IgD-negative memory B cell (primary cell): ENCODE data around the gene B4GALT5. TPM values are rescaled to one million over a fixed set of nuclear protein-coding genes. Genes with fewer than 3 reads are reported as not detected.
A peak's percentile ranks its signal among the peaks of the same experiment; 100 is the strongest.
"Not testable (repeated sequence)": the region's sequence is repeated elsewhere in the genome, so short reads cannot be mapped to it uniquely, and the experiment has no call there.

Source experiments
- H3K27ac Mint-ChIP-seq, 3 donors: one replicate each; pipeline ENCODE4 v1.8.0; 2020 to 2022; ENCODE audit warnings: mild to moderate bottlenecking in 3 of 3, mixed read lengths in 3 of 3, moderate library complexity in 1 of 3
- H3K27me3 Mint-ChIP-seq: one replicate; pipeline ENCODE4 v1.8.0; 2021; ENCODE audit warnings: mixed read lengths
- H3K36me3 Mint-ChIP-seq: one replicate; pipeline ENCODE4 v1.8.0; 2020; ENCODE audit warnings: mild to moderate bottlenecking, mixed read lengths
- H3K4me1 Mint-ChIP-seq, 3 donors: one replicate each; pipeline ENCODE4 v1.8.0; 2020 to 2022; ENCODE audit warnings: mixed read lengths in 3 of 3, mild to moderate bottlenecking in 1 of 3
- H3K4me3 Mint-ChIP-seq, 4 donors: one replicate each; pipeline ENCODE4 v1.8.0; 2020 to 2022; ENCODE audit warnings: mild to moderate bottlenecking in 4 of 4, mixed read lengths in 4 of 4, moderate library complexity in 3 of 4
- H3K9me3 Mint-ChIP-seq, 3 donors: one replicate each; pipeline ENCODE4 v1.8.0; 2020 to 2021; ENCODE audit warnings: mixed read lengths in 3 of 3, mild to moderate bottlenecking in 1 of 3
- polyA plus RNA-seq: library from polyadenylated mRNA; unstranded; fragments of 300-500 nt; fragmentation: Illumina TruSeq; gene quantifications from one replicate; pipeline ENCODE4 v1.2.3, GENCODE V29; 2021

B4GALT5 gene
- polyA plus RNA-seq, 1 donor from 2014 or later: 0.48 TPM

DNA sequence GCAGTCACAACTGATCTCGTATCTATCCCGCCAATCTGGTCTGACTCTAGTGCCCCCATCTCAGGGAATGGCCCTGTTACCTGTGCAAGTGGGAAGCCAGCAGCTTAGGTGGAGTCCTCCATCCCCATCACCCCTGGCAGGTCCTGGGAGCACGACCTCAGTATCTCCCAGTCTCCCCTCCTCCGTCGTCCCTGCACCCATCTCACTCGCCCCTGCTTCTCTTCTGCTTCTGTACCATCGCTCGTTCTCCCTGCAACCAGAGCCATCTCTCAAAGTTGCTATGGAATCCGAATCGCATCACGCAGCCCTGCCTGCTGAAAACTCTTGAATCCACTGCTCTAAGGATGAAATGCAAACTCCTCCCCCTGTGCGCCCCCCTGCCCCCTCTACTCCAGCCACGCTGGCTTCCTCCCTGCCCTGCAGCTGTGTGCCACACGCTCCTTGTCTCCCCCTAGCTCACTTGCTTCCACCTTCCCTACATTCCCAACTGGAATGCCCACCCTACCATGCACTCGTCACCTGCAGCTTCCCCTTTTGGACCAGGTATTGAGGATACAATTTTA is 81.7 kb downstream of the B4GALT5 start:
- Mint-ChIP-seq H3K27ac (peak overlapping the region in 1 of 3 donors; percentile 23), H3K27me3 (peaks cover 9% of the 10 kb centered on the region), H3K4me1 (peaks cover 30 to 36% (median 35%) of the 10 kb centered on the region in 3 donors), H3K36me3 (peaks cover 3% of the 10 kb centered on the region), H3K4me3 (peak overlapping the region in 2 of 4 donors; percentile 39 to 48), H3K9me3 (peaks cover 0 to 3% (median 0%) of the 10 kb centered on the region in 3 donors)

DNA sequence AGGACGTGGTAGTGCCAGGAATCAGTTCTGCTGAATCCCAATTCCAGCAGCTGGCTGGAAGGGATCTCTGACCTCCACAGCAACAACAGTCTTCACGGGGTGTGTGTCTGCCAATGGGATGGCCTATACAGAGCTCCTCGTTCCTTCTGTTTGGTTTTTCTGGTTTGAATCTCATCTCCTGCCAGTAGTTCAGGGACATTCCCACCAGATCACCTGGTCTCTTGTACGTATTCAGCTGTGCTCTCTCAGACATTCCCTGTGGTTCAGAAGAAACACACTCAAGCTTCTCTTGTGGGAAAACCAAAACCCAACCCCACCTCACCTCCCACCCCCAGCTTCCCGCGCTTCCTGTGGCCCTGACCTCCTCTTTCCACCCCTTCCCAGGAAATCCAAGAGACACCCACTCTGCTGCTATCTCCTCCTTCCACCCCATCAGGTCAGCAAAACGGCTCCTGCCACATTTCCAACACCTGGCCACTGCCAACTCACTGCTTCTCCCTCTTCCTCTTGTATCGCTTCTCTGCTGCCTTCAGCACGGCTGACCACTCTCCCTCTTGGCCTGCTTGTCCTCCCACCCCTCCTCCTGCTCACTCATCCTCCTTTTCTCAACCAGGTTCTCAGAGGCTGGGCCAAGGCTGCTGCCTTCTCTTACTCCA is 82.5 kb downstream of the B4GALT5 start:
- Mint-ChIP-seq H3K4me3 (peak overlapping the region in 2 of 4 donors; percentile 39 to 48), H3K9me3 (peaks cover 0 to 3% (median 0%) of the 10 kb centered on the region in 3 donors), H3K27ac (peak overlapping the region in 1 of 3 donors; percentile 21), H3K36me3 (peaks cover 3% of the 10 kb centered on the region), H3K4me1 (peaks cover 34 to 39% (median 36%) of the 10 kb centered on the region in 3 donors), H3K27me3 (peaks cover 12% of the 10 kb centered on the region)

DNA sequence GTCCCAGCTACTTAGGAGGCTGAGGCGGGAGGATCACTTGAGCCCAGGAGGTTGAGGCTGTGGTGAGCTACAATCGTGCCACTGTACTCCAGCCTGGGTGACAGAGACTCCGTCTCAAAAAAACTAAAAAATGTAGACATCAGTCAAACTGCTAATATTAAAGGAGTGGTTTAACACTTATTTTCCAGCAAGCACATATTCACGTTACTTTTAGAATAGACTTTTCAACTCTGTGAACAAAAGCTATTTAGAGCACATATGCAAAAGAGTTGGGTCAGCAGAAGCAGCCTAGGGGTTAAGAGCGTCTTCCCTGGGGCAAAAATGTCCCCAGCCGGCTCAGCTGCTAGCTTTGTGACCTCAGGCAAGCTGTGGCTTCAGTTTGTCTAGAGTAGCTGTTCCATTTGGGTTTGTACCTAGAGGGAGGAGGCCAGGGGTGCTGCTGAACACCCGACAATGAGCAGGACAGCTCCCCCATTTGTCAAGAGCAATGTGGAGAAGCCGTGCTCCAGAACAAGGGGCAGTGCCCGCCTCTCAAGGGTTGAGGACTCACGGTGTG is 83.2 kb downstream of the B4GALT5 start:
- Mint-ChIP-seq H3K4me1 (peaks cover 39 to 43% (median 42%) of the 10 kb centered on the region in 3 donors), H3K36me3 (no peaks in the 10 kb centered on the region), H3K27me3 (peaks cover 18% of the 10 kb centered on the region), H3K9me3 (peaks cover 0 to 3% (median 0%) of the 10 kb centered on the region in 3 donors), H3K27ac (peak overlapping the region in 2 of 3 donors; percentile 21 to 86), H3K4me3 (peak overlapping the region in 2 of 4 donors; percentile 43 to 65)

DNA sequence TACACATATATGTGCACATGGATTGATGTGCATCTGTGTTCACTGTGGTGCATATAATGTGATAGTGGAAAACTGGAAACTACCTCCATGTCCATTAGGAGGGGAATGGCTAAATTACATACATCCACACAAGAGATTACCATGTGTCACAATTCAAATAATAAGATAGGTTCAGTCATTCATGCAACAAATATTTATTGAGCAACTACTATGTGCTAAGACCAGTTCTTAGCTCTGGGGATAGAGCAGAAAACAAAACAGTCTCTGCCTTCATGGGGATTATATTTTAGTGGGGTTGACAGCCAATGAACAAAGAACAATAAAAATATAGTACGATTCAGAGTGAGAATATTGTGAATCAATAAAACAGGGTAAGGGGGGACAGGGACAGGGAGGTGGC is 84.1 kb downstream of the B4GALT5 start:
- Mint-ChIP-seq H3K4me1 (peaks cover 41 to 45% (median 44%) of the 10 kb centered on the region in 3 donors), H3K36me3 (no peaks in the 10 kb centered on the region), H3K9me3 (peaks cover 0 to 3% (median 0%) of the 10 kb centered on the region in 3 donors), H3K27ac (no peak overlapping the region), H3K4me3 (peak overlapping the region in 1 of 4 donors; percentile 38), H3K27me3 (peaks cover 21% of the 10 kb centered on the region)

DNA sequence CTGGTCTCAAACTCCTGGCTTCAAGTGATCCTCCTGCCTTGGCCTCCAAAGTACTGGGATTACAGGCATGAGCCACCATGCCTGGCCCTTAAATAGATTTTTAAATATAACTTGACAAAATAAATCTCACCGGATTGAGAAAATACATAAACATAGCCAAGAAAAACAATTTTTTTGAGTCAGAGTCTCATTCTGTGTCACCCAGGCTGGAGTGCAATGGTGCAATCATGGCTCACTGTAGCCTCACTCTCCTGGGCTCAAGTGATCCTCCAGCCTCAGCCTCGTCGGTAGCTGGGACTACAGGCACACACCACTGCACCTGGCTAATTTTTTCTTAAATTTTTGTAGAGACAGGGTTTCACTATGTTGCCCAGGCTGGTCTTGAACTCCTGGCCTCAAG is 85.4 kb downstream of the B4GALT5 start:
- H3K9me3 Mint-ChIP-seq, H3K27ac Mint-ChIP-seq, H3K36me3 Mint-ChIP-seq, H3K4me3 Mint-ChIP-seq: not testable (repeated sequence)
- peaks cover 38 to 39% (median 39%) of the 10 kb centered on the region in 3 donors for H3K4me1 Mint-ChIP-seq
- peaks cover 23% of the 10 kb centered on the region for H3K27me3 Mint-ChIP-seq

DNA sequence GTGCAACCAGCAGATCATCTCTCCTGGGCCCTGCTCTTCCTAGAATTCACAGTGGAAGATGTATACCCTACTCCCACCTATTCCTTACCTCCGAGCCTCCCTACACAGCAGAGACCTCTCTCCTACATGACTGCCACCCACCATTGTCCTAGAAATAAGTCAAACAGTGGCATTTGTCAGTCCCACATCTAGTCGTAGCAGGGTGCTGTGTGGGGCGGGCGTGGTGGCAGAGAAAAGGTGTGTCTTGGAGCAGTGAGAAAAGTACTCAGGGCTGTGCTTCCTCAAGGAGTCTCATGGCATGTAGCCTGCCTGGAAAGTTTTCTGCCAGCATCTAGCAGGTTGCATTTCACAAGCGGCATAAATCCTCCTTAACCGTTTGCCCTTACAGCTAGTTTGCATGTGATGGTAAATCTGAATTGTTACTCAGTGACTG is 86.3 kb downstream of the B4GALT5 start:
- Mint-ChIP-seq H3K27ac (no peak overlapping the region), H3K4me1 (peaks cover 36 to 38% (median 36%) of the 10 kb centered on the region in 3 donors), H3K36me3 (no peaks in the 10 kb centered on the region), H3K4me3 (no peak overlapping the region), H3K9me3 (peaks cover 0 to 3% (median 0%) of the 10 kb centered on the region in 3 donors), H3K27me3 (peaks cover 23% of the 10 kb centered on the region)

DNA sequence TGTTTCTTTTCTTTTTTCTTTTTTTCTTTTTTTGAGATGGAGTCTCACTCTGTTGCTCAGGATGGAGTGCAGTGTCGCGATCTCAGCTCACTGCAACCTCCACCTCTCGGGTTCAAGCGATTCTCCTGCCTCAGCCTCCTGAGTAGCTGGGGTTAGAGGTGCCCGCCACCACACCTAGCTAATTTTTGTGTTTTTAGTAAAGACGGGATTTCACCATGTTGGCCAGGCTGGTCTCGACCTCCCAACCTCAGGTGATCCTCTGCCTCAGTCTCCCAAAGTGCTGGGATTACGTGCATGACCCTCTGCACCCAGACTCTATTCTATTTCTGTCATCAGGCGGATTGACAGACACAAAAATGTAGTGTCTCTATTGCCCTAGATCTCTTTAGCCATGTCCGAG is 88.7 kb downstream of the B4GALT5 start:
- H3K9me3 Mint-ChIP-seq, H3K36me3 Mint-ChIP-seq, H3K27ac Mint-ChIP-seq: not testable (repeated sequence)
- H3K4me3 Mint-ChIP-seq: peak overlapping the region in 1 of 4 donors; percentile 13
- H3K27me3 Mint-ChIP-seq: peaks cover 26% of the 10 kb centered on the region
- peaks cover 17 to 32% (median 26%) of the 10 kb centered on the region in 3 donors for H3K4me1 Mint-ChIP-seq

DNA sequence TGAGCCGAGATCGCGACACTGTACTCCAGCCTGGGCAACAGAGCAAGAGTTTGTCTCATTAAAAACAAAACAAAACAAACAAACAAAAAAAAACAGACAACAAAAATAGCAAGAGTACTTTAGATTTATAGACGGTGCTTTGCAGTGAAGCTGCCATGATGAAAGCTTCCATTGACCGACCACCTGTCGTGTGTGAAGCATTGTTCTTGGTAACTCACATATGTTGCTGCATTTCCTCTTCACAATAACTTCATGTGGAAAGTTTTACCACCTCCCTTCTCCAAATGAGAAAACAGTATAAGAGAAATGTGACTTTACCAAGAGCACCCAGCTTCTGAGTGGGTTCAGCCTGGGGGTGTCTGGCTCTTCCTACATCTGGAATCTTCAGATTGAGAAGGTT is 89.4 kb downstream of the B4GALT5 start:
- H3K4me1 Mint-ChIP-seq: peaks cover 17 to 26% (median 22%) of the 10 kb centered on the region in 3 donors
- H3K27ac Mint-ChIP-seq: no peak overlapping the region
- H3K27me3 Mint-ChIP-seq: peaks cover 26% of the 10 kb centered on the region
- no peak overlapping the region for H3K4me3 Mint-ChIP-seq
- no peaks in the 10 kb centered on the region for H3K36me3 Mint-ChIP-seq
- peaks cover 0 to 4% (median 2%) of the 10 kb centered on the region in 3 donors for H3K9me3 Mint-ChIP-seq

DNA sequence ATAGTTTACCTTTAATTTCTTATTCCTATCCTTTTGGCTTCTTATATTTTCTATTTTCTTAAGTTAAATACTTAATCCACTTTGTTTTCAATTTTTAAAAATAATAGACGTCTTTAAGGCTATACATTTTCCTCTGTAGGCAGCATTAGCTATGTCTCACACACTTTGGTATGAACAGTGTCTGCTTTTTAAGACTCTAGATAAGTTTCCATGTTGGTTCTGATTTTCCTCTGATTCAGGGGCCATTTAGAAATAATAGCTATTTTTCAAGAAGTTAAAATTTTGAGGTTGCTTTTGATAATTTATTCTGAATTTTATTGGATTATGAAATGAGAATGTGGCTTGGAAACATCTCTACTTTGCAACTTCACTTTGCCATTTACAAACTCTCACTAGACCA is 91.4 kb downstream of the B4GALT5 start:
- Mint-ChIP-seq H3K4me3 (no peak overlapping the region), H3K9me3 (peaks cover 0 to 4% (median 2%) of the 10 kb centered on the region in 3 donors), H3K27me3 (peaks cover 24% of the 10 kb centered on the region), H3K27ac (no peak overlapping the region), H3K4me1 (peaks cover 14 to 24% (median 19%) of the 10 kb centered on the region in 3 donors), H3K36me3 (no peaks in the 10 kb centered on the region)

DNA sequence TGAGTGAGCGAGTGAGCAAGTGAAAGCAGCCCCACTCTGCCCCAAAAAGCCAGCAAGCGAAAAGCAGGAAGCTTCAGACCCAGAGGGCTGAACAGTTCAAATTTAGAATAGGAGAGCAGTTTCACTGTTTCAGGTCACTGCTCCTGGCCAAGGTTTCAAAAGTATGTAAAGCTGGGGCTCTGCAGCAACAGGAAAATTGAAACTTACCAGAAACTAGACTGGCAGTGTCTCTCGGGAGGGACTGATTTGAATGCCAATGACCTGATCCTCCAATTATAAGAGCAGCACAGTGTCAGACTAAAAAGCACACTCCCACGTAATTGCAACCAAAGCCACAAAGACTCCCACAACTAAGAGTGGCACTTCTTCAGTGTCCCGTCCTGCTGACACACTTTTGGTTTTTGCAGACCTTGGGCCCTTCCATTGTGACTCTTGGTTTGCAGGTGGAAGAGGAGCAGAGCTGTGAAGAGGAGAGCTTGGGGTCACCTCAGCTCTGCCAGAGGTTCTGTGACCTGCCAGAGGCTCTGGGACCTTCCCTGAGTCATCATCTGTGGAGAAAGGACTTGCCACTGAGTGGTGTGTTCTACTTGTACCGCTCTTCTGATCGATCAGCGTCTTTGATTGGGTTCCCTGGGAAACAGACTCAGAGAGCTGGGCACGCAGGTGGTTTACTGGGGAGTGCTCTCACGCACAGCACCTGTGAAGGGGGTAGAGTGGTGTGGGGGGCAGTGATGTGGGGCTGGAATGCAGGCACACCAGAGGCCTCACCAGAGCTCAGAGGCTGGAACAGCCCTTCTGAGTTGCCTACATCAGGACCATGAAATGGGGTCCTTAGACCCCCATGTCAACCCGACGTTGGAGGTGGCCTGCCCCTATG is 93.1 kb downstream of the B4GALT5 start:
- no peaks in the 10 kb centered on the region for H3K36me3 Mint-ChIP-seq
- H3K4me1 Mint-ChIP-seq: peaks cover 7 to 15% (median 10%) of the 10 kb centered on the region in 3 donors

DNA sequence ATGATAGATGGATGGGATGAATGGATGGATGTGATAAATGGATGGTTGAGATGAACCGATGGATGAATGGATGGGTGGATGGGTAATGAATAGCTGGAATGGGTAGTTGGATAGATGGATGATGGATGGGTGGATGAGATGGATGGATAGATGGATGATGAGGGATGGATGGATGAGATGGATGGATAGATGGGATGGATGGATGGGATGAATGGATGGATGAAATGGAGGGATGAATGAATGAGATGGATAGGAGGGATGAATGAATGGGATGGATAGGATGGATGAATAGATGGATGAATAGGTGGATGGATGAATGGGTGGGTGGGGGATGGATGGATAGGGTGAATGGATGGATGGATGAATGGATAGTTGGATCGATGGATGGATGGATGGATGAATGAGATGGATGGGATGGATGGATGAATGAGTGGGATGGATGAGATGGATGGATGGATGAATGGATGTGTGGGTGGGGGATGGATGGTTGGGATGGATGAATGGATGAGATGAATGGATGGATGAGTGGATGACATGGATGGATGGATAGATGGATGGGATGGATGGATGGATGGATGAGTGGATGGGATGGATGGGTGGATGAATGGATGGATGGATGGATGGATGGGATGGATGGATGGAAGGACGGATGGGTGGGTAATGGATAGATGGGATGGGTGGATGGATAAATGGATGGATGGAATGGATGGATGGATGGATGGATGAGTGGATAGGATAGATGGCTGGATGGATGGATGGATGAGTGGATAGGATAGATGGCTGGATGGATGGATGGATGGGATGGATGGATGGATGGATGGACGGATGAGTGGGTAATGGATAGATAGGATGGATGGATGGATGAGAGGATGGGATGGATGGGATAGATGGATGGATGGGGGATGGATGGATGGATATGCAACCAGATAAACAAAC is 94.3 kb downstream of the B4GALT5 start:
- no peak overlapping the region for H3K27ac Mint-ChIP-seq
- no peaks in the 10 kb centered on the region for H3K36me3 Mint-ChIP-seq
- H3K4me1 Mint-ChIP-seq: peaks cover under 1 to 11% (median 8%) of the 10 kb centered on the region in 3 donors
- H3K27me3 Mint-ChIP-seq: peaks cover 7% of the 10 kb centered on the region
- peaks cover 0 to 4% (median 2%) of the 10 kb centered on the region in 3 donors for H3K9me3 Mint-ChIP-seq
- no peak overlapping the region for H3K4me3 Mint-ChIP-seq

More for the DNA sequence above, 93.1 kb downstream of the B4GALT5 start:
- Mint-ChIP-seq H3K9me3 (peaks cover 0 to 4% (median 2%) of the 10 kb centered on the region in 3 donors), H3K4me3 (peak overlapping the region in 2 of 4 donors; percentile 3 to 56), H3K27ac (no peak overlapping the region), H3K27me3 (peaks cover 13% of the 10 kb centered on the region)

DNA sequence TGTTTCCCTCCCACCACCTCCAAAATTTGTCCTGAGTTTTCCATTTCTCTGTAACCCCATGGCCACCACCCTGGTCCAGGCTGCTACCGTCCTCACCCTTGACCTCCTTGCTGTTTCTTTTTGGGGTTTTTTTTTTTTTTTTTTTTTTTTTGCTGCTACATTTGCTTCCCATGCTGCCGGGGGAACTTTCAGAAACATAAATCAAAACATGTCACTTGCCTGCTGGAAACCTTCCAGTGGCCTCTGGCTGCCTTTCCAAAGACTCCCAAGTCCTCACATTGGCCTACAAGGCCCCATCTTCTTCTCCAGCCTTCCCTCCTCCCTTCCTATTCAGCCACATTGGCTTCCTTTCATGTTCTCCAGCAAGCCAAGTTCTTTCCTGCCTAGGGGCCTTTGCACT is 95.4 kb downstream of the B4GALT5 start:
- H3K4me1 Mint-ChIP-seq: peaks cover 0 to 11% (median 8%) of the 10 kb centered on the region in 3 donors
- no peak overlapping the region for H3K4me3 Mint-ChIP-seq
- H3K36me3 Mint-ChIP-seq: no peaks in the 10 kb centered on the region
- H3K9me3 Mint-ChIP-seq: peaks cover 0 to 4% (median 2%) of the 10 kb centered on the region in 3 donors
- peaks cover 7% of the 10 kb centered on the region for H3K27me3 Mint-ChIP-seq
- no peak overlapping the region for H3K27ac Mint-ChIP-seq

DNA sequence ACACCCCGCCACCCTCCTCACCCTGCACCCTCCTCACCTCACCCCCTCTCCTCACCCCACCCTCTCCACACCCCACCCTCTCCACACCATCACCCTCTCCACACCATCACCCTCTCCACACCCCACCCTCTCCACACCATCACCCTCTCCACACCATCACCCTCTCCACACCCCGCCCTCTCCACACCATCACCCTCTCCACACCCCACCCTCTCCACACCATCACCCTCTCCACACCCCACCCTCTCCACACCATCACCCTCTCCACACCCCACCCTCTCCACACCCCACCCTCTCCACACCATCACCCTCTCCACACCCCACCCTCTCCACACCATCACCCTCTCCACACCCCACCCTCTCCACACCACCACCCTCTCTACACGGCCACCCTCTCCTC is 96.3 kb downstream of the B4GALT5 start:
- H3K36me3 Mint-ChIP-seq, H3K4me3 Mint-ChIP-seq, H3K9me3 Mint-ChIP-seq, H3K27me3 Mint-ChIP-seq, H3K27ac Mint-ChIP-seq: not testable (repeated sequence)
- H3K4me1 Mint-ChIP-seq: peaks cover 0 to 11% (median 8%) of the 10 kb centered on the region in 3 donors
